OCI-LY3 (cell line): ENCODE data around the gene CHN1.

Experiments used
- H2AFZ ChIP-seq: fragments of 200-600, 300-600 bp; shearing (Covaris generic); 2 replicates; pipeline ENCODE4 v1.6.0; 2014; ENCODE audit warnings: antibody characterized with exemption, low read depth, low read length
- H3K27ac ChIP-seq: fragments of 200-600, 300-600 bp; sonication (generic); 2 replicates; pipeline ENCODE4 v1.5.1; 2014; ENCODE audit warnings: mild to moderate bottlenecking, low read length, moderate library complexity, mixed read lengths
- H3K27me3 ChIP-seq: fragments of 200-600, 300-600 bp; sonication (generic); 2 replicates; pipeline ENCODE4 v1.6.1; 2014; ENCODE audit warnings: low read depth, low read length, mixed read lengths
- H3K36me3 ChIP-seq: fragments of 200-600, 300-600 bp; sonication (generic); replicated peaks from 2 replicates; pipeline ENCODE3; 2014; ENCODE audit warnings: low read depth, low read length, mixed read lengths
- H3K4me1 ChIP-seq: fragments of 300-600, 200-600 bp; sonication (generic); 2 replicates; pipeline ENCODE4 v1.6.1; 2014; ENCODE audit warnings: low read length, mixed read lengths
- H3K4me2 ChIP-seq: fragments of 200-600, 300-600 bp; sonication (generic); 2 replicates; pipeline ENCODE4 v1.6.1; 2014; ENCODE audit warnings: low read length, mixed read lengths
- H3K4me3 ChIP-seq: fragments of 300-600, 200-600 bp; sonication (generic); 2 replicates; pipeline ENCODE4 v1.5.1; 2014; ENCODE audit warnings: antibody characterized with exemption, mild to moderate bottlenecking, low read length, moderate library complexity
- H3K79me2 ChIP-seq: fragments of 300-600, 200-600 bp; shearing (Covaris generic); 2 replicates; pipeline ENCODE4 v1.6.1; 2014; ENCODE audit warnings: mild to moderate bottlenecking, low read length, mixed read lengths
- H3K9ac ChIP-seq: fragments of 300-600, 200-600 bp; shearing (Covaris generic); 2 replicates; pipeline ENCODE4 v1.6.0; 2014; ENCODE audit warnings: mild to moderate bottlenecking, low read length, moderate library complexity
- H3K9me3 ChIP-seq: fragments of 200-600, 300-600 bp; shearing (Covaris generic); 2 replicates; pipeline ENCODE4 v1.6.1; 2014; ENCODE audit warnings: low read length, mixed read lengths; ENCODE audit not compliant: insufficient read depth
- H4K20me1 ChIP-seq: fragments of 200-600, 300-600 bp; sonication (generic); 2 replicates; pipeline ENCODE4 v1.6.1; 2016; ENCODE audit warnings: low read length, mixed read lengths; ENCODE audit not compliant: insufficient read depth
- EZH2phosphoT487 ChIP-seq: fragments of 200-600 bp; shearing (Covaris generic); IDR thresholded peaks from 2 replicates; pipeline ENCODE4 v1.6.1; 2018; ENCODE audit warnings: antibody characterized with exemption, mixed run types, low read depth
- TF ChIP-seq, protein P1 (sequence below): fragments of 200-600, 300-600 bp; sonication (generic); IDR thresholded peaks from 2 replicates; pipeline ENCODE4 v1.5.1; 2014; ENCODE audit warnings: antibody characterized with exemption, low read length, low read depth

Gene CHN1

DNA sequence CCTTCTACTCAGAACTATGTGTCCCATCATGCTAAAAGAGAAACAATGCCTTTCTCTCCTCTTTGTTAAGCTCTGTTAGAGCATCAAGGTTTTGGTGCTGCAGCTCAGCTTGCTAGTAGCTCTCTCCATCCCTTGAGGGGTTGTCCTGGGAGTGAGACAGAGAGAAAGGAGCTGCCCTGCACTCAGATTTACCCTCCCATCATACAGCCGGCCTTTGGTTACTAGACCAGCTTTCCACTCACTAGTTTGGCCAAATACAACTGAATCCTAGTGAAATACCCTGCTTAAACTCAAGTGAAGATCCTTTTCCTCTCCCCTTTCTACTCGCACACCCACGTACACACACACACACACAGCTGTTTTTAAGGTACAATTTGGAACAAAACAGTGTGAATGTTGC is 2.3 kb upstream of the CHN1 start:
- no peak for TF ChIP-seq EZH2phosphoT487
- no peaks in the 10 kb centered on the region for H3K79me2 ChIP-seq
- peaks cover 50% of the 10 kb centered on the region for H3K27me3 ChIP-seq
- no peaks in the 10 kb centered on the region for H3K9me3 ChIP-seq
- H3K4me3 ChIP-seq: no peak overlapping the region
- no peak overlapping the region for H3K27ac ChIP-seq
- no peak overlapping the region for H3K9ac ChIP-seq
- no peaks in the 10 kb centered on the region for H4K20me1 ChIP-seq
- H3K4me2 ChIP-seq: no peak overlapping the region
- H3K36me3 ChIP-seq: no peaks in the 10 kb centered on the region
- H3K4me1 ChIP-seq: peaks cover 12% of the 10 kb centered on the region
- no peak overlapping the region for H2AFZ ChIP-seq

DNA sequence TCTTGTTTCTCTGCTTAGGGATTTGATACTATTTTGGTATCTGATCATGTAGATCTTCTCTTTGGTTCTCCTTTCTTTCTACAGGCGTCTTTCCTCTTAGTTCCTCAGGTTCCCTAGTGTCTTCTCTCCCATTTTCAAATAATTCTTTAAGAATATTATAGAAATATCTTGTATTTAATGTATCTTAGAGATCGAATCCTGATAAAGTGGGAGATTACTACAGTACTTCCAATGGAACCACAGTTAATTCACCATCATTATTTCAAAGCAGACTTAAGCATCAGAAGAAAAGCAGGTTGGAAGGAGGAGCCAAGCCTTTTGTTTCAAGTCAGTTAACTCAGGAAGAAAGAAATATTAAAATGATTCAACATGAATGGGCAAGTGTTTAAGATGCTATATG is 1.1 kb upstream of the CHN1 start:
- Histone ChIP-seq H3K9me3 (no peaks in the 10 kb centered on the region), H3K4me3 (no peak overlapping the region), H2AFZ (no peak overlapping the region), H4K20me1 (no peaks in the 10 kb centered on the region), H3K9ac (no peak overlapping the region), H3K4me1 (peaks cover 12% of the 10 kb centered on the region), H3K36me3 (no peaks in the 10 kb centered on the region), H3K27me3 (peaks cover 51% of the 10 kb centered on the region), H3K79me2 (no peaks in the 10 kb centered on the region), H3K4me2 (no peak overlapping the region), H3K27ac (no peak overlapping the region)
- TF ChIP-seq EZH2phosphoT487: no peak
- TF ChIP-seq, protein P1, sequence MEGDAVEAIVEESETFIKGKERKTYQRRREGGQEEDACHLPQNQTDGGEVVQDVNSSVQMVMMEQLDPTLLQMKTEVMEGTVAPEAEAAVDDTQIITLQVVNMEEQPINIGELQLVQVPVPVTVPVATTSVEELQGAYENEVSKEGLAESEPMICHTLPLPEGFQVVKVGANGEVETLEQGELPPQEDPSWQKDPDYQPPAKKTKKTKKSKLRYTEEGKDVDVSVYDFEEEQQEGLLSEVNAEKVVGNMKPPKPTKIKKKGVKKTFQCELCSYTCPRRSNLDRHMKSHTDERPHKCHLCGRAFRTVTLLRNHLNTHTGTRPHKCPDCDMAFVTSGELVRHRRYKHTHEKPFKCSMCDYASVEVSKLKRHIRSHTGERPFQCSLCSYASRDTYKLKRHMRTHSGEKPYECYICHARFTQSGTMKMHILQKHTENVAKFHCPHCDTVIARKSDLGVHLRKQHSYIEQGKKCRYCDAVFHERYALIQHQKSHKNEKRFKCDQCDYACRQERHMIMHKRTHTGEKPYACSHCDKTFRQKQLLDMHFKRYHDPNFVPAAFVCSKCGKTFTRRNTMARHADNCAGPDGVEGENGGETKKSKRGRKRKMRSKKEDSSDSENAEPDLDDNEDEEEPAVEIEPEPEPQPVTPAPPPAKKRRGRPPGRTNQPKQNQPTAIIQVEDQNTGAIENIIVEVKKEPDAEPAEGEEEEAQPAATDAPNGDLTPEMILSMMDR: no peak

DNA sequence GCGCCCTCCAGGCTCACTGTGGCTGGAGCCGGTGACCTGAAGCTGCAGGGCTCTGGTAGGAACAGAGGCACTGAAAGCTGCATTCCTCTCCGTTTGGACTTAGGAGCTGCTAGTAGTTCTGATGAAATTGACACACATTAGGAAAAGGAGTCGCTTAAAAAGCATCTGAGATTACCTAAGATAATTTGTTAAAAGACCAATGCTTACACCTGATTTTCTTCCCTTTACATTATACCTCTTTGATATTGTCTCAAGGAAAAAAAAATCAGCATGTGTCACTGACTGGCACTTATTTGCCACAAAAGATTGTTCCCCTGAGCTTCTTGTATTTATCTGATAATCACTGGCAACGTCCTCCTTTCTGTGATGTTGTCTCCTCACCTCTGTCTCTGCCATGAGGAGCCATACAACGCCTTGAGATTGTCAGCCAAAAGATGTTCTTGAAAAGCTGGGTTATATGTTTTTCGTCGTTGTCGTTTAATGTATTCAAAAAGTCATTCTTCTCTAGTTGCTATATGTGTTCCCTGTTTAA is 618 bp upstream of the CHN1 start:
- Histone ChIP-seq H2AFZ (peak overlapping the region; percentile 81), H3K79me2 (no peaks in the 10 kb centered on the region), H3K36me3 (no peaks in the 10 kb centered on the region), H3K4me3 (peak overlapping the region; percentile 94), H4K20me1 (no peaks in the 10 kb centered on the region), H3K9me3 (no peaks in the 10 kb centered on the region), H3K4me2 (peak overlapping the region; percentile 80), H3K27ac (no peak overlapping the region), H3K4me1 (peaks cover 12% of the 10 kb centered on the region), H3K9ac (peak overlapping the region; percentile 46), H3K27me3 (peaks cover 51% of the 10 kb centered on the region)
- TF ChIP-seq, protein P1: no peak
- no peak for TF ChIP-seq EZH2phosphoT487

DNA sequence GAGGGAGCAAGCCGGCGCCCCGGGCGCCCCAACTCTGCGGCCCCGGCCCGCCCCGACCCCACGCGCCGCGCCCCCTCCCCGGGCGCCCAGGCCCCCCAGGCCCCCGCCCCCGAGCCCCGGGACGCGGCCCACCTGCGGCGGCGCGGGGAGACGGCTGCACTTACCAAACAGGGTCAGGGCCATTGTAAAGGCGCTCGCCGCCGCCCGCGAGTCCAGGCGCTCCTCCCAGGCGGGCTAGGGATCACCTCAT is 526 bp downstream of the CHN1 start:
- TF ChIP-seq EZH2phosphoT487: no peak
- TF ChIP-seq, protein P1: no peak
- Histone ChIP-seq H3K27ac (no peak overlapping the region), H4K20me1 (no peaks in the 10 kb centered on the region), H3K4me2 (peak overlapping the region; percentile 80), H3K4me3 (peak overlapping the region; percentile 94), H3K9me3 (no peaks in the 10 kb centered on the region), H3K27me3 (peaks cover 51% of the 10 kb centered on the region), H3K36me3 (no peaks in the 10 kb centered on the region), H3K4me1 (peaks cover 8% of the 10 kb centered on the region), H2AFZ (peak overlapping the region; percentile 81; the same call in 1 of the 2 replicates), H3K79me2 (no peaks in the 10 kb centered on the region), H3K9ac (peak overlapping the region; percentile 46)
